Kidney epithelial cell (primary cell): Measurements from ENCODE around the gene RPP14. TPM values are rescaled to one million over a fixed set of nuclear protein-coding genes. Genes with fewer than 3 reads are reported as not detected.
"Not testable (repeated sequence)": the region's sequence is repeated elsewhere in the genome, so short reads cannot be mapped to it uniquely, and the experiment has no call there.

Experiments
- DNase-seq: peaks from one replicate; pipeline ENCODE4 v3.0.0-alpha.2; 2010; ENCODE audit warnings: low read depth
- H3K27me3 ChIP-seq: 2 replicates; pipeline ENCODE4 v1.6.0; 2011; ENCODE audit warnings: low read length; ENCODE audit not compliant: control insufficient read depth, insufficient read depth
- H3K36me3 ChIP-seq: 2 replicates; pipeline ENCODE4 v1.5.1; 2011; ENCODE audit warnings: low read length; ENCODE audit not compliant: control insufficient read depth, insufficient read depth
- H3K4me3 ChIP-seq: 2 replicates; pipeline ENCODE4 v1.5.1; 2011; ENCODE audit warnings: low read depth, mild to moderate bottlenecking, control low read depth, low read length
- total RNA-seq: library from RNA; depleted of rRNA; stranded (reverse); fragments of >200 nt; gene quantifications from 2 replicates; pipeline ENCODE4 v1.2.3, GENCODE V29; 2015
- TF ChIP-seq, protein P1 (sequence below): IDR thresholded peaks from 2 replicates; pipeline ENCODE4 v1.5.1; 2011; ENCODE audit warnings: mild to moderate bottlenecking, moderate library complexity, low read length, control low read depth, inconsistent platforms; ENCODE audit not compliant: insufficient read depth, poor library complexity, severe bottlenecking

RPP14 gene
- total RNA-seq, 1 donor from 2014 or later, result 15.1 TPM

DNA sequence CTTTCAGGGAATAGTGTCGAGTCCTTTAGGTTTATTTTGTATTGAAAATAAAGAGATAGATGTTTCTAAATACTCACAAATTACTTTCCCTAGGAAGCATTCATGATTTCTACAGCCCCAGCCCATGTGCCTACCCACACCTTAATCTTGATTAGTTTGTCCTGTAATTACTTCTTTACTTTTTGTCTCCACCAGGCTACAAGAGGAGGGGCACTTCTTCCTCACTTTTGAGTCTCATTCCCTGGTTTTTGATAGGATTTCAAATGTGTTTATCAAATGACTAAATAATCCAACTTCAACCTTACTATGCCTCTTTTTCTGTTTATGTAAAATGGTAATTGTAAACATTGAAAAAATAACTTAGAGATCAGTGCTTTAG lies 28.4 kb downstream of the RPP14 start:
- TF ChIP-seq, protein P1, sequence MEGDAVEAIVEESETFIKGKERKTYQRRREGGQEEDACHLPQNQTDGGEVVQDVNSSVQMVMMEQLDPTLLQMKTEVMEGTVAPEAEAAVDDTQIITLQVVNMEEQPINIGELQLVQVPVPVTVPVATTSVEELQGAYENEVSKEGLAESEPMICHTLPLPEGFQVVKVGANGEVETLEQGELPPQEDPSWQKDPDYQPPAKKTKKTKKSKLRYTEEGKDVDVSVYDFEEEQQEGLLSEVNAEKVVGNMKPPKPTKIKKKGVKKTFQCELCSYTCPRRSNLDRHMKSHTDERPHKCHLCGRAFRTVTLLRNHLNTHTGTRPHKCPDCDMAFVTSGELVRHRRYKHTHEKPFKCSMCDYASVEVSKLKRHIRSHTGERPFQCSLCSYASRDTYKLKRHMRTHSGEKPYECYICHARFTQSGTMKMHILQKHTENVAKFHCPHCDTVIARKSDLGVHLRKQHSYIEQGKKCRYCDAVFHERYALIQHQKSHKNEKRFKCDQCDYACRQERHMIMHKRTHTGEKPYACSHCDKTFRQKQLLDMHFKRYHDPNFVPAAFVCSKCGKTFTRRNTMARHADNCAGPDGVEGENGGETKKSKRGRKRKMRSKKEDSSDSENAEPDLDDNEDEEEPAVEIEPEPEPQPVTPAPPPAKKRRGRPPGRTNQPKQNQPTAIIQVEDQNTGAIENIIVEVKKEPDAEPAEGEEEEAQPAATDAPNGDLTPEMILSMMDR, result no peak
- H3K36me3 ChIP-seq, result no peaks in the 10 kb centered on the region
- DNase-seq, result no peak
- H3K4me3 ChIP-seq, result no peak overlapping the region
- H3K27me3 ChIP-seq, result no peaks in the 10 kb centered on the region

DNA sequence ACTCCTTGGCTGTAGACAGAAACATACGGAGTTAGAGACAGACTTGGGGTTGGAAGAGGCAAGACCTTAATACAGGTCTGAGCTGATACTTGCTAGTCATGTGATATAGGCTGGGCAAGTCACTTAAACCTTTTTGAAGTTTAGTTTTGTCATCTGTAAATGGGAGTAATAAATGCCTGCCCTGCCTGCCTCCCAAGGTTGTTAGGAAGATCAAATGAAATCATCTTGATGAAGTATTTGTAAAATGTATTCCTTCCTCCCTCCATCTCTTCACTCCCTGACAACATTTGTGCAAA lies 29.6 kb downstream of the RPP14 start:
- Histone ChIP-seq H3K36me3 (no peaks in the 10 kb centered on the region), H3K4me3 (no peak overlapping the region), H3K27me3 (no peaks in the 10 kb centered on the region)
- DNase-seq, result no peak
- TF ChIP-seq, protein P1, result no peak

DNA sequence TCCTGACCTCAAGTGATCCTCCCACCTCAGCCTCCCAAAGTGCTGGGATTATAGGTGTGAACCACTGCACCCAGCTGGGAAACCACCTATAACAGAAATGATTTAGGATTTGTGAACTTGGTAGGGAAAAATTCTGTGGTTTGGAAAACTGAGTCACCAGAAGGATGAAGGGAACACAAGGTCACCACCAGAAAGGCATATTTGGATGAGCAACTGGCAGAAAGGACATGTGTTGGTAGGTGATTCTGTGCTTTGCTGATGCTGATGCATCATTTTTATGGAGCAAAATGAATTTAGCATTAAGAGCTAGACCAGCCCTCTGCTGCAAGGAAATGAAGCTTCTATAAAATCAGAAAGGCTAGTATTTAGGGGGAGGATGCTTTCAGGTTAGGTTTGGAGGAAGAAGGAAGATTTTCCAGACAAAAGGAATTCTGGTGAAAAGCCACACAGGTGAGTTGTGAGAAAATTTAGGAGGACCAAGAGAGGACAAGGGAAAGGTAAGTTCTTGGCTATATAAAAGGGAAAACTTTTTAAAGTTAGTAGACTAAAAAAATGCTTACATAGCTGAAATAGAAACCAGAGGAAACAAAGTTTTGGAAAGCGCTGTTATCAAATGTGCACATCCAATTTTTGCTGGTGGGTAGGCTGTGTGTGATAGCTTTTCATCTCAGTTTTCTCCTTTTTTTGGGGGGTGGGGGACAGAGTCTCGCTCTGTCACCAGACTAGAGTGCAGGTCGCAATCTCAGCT lies 30.3 kb downstream of the RPP14 start:
- DNase-seq, result peak; percentile 28
- Histone ChIP-seq H3K4me3 (no peak overlapping the region), H3K27me3 (no peaks in the 10 kb centered on the region), H3K36me3 (no peaks in the 10 kb centered on the region)
- TF ChIP-seq, protein P1, result no peak

DNA sequence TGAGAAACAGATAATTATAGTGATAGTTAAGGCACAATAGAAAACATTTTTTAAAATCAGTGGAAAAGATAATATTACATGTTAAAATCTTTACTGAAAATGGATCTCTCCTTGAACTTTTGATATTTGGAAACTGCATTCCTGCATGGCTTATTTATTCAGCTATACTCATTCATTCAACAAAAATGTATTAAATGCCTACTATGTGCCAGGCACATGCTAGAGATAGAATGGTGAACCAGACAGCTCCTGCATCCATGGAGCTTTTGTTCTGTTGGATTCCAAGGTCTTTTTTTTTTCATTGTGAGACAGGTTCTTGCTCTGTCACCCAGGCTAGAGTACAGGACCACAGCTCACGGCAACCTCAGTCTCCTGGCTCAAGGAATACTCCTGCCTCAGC lies 31.1 kb downstream of the RPP14 start:
- TF ChIP-seq, protein P1, result no peak
- no peak overlapping the region for H3K4me3 ChIP-seq
- no peaks in the 10 kb centered on the region for H3K36me3 ChIP-seq
- H3K27me3 ChIP-seq, result no peaks in the 10 kb centered on the region
- no peak for DNase-seq

DNA sequence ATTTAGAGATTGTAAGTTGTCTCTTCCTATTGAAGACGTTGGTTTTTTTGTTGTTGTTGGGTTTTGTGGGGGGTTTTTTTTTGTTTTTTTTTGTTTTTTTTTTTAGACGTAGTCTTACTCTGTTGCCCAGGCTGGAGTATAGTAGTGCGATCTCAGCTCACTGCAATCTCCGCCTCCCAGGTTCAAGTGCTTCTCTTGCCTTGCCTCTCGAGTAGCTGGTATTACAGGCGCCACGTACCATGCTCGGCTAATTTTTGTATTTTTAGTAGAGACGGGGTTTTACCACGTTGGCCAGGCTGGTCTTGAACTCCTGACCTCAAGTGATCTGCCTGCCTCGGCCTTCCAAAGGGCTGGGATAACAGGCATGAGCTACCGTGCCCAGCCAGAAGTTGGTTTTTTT lies 33.1 kb downstream of the RPP14 start:
- not testable (repeated sequence) for H3K4me3 ChIP-seq, H3K27me3 ChIP-seq, H3K36me3 ChIP-seq, DNase-seq

DNA sequence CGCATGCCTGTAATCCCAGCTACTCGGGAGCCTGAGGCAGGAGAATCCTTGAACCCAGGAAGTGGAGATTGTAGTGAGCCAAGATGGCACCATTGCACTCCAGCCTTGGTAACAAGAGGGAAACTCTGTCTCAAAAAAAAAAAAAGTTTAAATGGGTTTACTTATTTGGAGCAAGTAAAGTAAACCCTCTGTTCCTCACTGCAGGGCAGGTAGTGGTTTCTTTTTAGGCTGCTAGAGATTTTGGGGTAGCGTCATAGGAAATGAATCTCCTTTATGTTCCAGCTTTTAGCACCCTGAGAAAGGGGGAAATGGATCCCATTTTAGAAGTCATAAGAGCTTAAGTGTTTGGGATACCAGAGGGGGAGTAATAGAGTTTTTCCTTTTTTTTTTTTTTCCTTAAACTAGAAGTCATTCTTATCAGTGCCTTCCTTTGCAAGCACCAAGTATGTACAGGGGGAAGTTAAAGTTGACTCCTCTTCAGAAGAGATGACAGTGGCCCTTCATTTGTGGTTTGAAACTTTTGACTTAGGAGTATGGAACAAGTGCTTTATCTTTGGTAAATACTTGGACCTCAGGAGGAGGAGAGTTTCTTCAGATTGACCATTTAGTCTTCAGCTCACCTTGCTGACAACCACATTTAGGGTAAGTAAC lies 34.7 kb downstream of the RPP14 start:
- Histone ChIP-seq H3K36me3 (no peaks in the 10 kb centered on the region), H3K4me3 (no peak overlapping the region), H3K27me3 (no peaks in the 10 kb centered on the region)
- no peak for DNase-seq
- TF ChIP-seq, protein P1, result no peak
